Measurements from ENCODE around the gene SDS.

The SDS gene

GRCh38 chr12:113399490-113399889 is 4.2 kb downstream of the SDS start:
- no peak for DNase-seq (ENCODE audit: low read depth)

GRCh38 chr12:113398346-113399290 is 5.1 kb downstream of the SDS start:
- no peak for DNase-seq (ENCODE audit: low read depth)

GRCh38 chr12:113397497-113398197 is 6.0 kb downstream of the SDS start:
- DNase-seq (ENCODE audit: low read depth) = no peak

- DNase-seq (ENCODE audit: low read depth) = no peak
Observed at GRCh38 chr12:113396828-113397496, 6.7 kb downstream of the SDS start.

- no peak for DNase-seq (ENCODE audit: low read depth)
Observed at GRCh38 chr12:113396200-113396599, 7.5 kb downstream of the SDS start.

GRCh38 chr12:113395119-113395518 is 8.6 kb downstream of the SDS start:
- no peak for DNase-seq (ENCODE audit: low read depth)

- DNase-seq (ENCODE audit: low read depth) = no peak
Observed at GRCh38 chr12:113393749-113394148, 9.9 kb downstream of the SDS start.

- DNase-seq (ENCODE audit: low read depth) = no peak
Observed at GRCh38 chr12:113392988-113393579, 10.6 kb downstream of the SDS start.

- DNase-seq (ENCODE audit: low read depth) = no peak
Observed at GRCh38 chr12:113392520-113392919, 11.2 kb downstream of the SDS start.

GRCh38 chr12:113391650-113392337 is 11.9 kb downstream of the SDS start:
- DNase-seq (ENCODE audit: low read depth) = no peak

GRCh38 chr12:113391145-113391544 is 12.5 kb downstream of the SDS start:
- no peak for DNase-seq (ENCODE audit: low read depth)

- DNase-seq (ENCODE audit: low read depth) = no peak
Observed at GRCh38 chr12:113390064-113391043, 13.3 kb downstream of the SDS start.

GRCh38 chr12:113388351-113388750 is 15.3 kb downstream of the SDS start:
- DNase-seq (ENCODE audit: low read depth) = no peak

GRCh38 chr12:113387631-113388030 is 16.1 kb downstream of the SDS start:
- no peak for DNase-seq (ENCODE audit: low read depth)

GRCh38 chr12:113386866-113387566 is 16.7 kb downstream of the SDS start:
- DNase-seq (ENCODE audit: low read depth) = no peak

- DNase-seq (ENCODE audit: low read depth) = no peak
Observed at GRCh38 chr12:113385282-113385882, 18.3 kb downstream of the SDS start.

- no peak for DNase-seq (ENCODE audit: low read depth)
Observed at GRCh38 chr12:113384778-113385177, 18.9 kb downstream of the SDS start.

GRCh38 chr12:113382206-113382605 is 21.5 kb downstream of the SDS start:
- DNase-seq (ENCODE audit: low read depth) = no peak

GRCh38 chr12:113381220-113381619 is 22.5 kb downstream of the SDS start:
- DNase-seq (ENCODE audit: low read depth) = no peak

Measured in T follicular helper cell (primary cell).